ENCODE results near the gene SURF2. TPM values are rescaled to one million over a fixed set of nuclear protein-coding genes. Genes with fewer than 3 reads are reported as not detected.

SURF2 gene
- total and polyA plus RNA-seq, 9 of the 15 experiments (the other 6 are each of a cell fraction or from before 2014, with no cell fraction given) = 5.5 to 82.5 (median 21.3) TPM

- no peak overlapping the region for H2AFZ ChIP-seq (ENCODE audit: low read depth, low read length)
- ChIA-PET CTCF (ENCODE audit: low intra/inter-chr PET ratio) (no interaction called here), POLR2A (no interaction called here)
- H3K27ac ChIP-seq (ENCODE audit: extremely low read depth, low read depth, low read length) = no peak overlapping the region
- H3K79me2 ChIP-seq (ENCODE audit: control insufficient read depth, insufficient read depth, low read length) = no peaks in the 10 kb centered on the region
- peaks cover 3 to 8% of the 10 kb centered on the region in 2 experiments; a peak in 3 of 5 replicates for H3K4me1 ChIP-seq (replicated peaks in 1 of 2; ENCODE audit: control insufficient read depth in 2 of 2, insufficient read depth in 2 of 2, low read length in 2 of 2)
- BruUV-seq (replicated peaks) = no TSS peak
- H3K4me3 ChIP-seq = no peak overlapping the region
- no peak overlapping the region for H3K4me2 ChIP-seq (ENCODE audit: insufficient read depth, low read length)
- no peaks in the 10 kb centered on the region for H4K20me1 ChIP-seq (replicated peaks; ENCODE audit: control insufficient read depth, insufficient read depth, low read length)
- peaks cover 0 to 7% of the 10 kb centered on the region in 2 experiments; a peak in 1 of 5 replicates for H3K27me3 ChIP-seq (ENCODE audit: control insufficient read depth in 2 of 2, insufficient read depth in 2 of 2, low read length in 2 of 2)
- no peaks in the 10 kb centered on the region for H3K36me3 ChIP-seq (ENCODE audit: control insufficient read depth, insufficient read depth, low read length)
- intact Hi-C loops (cut with micrococcal nuclease) (no loop called here), in situ Hi-C loops (cut with MboI) (no loop called here)
- H3K9ac ChIP-seq (ENCODE audit: insufficient read depth in 1 of 2, low read depth in 2 of 2, low read length in 2 of 2) = no peak overlapping the region
- WGBS (ENCODE audit: insufficient coverage, low coverage, missing lambda C conversion rate) = 21% methylated on average over 6 of the region's 6 CpGs
- no peak for FAIRE-seq
- no peak for ATAC-seq
- no peaks in the 10 kb centered on the region for H3K9me1 ChIP-seq (ENCODE audit: control insufficient read depth, insufficient read depth, low read length)
- peak in 1 of 4 experiments; percentile 23 for DNase-seq (ENCODE audit: extremely low read depth in 1 of 4, low spot score in 3 of 4)
- peaks cover 4% of the 10 kb centered on the region for H3K9me3 ChIP-seq (replicated peaks; ENCODE audit: control insufficient read depth, insufficient read depth, low read depth, low read length)
- TF ChIP-seq PATZ1 (CRISPR knock-in tag; IDR thresholded peaks at IDR 0.05; ENCODE audit: borderline replicate concordance) (no peak), ZNF79 (CRISPR knock-in tag; IDR thresholded peaks at IDR 0.05; ENCODE audit: low read depth) (no peak), MAFK (IDR thresholded peaks at IDR 0.05; ENCODE audit: low read length) (no peak), CBX8 (IDR thresholded peaks at IDR 0.05; ENCODE audit: borderline replicate concordance, extremely low read depth, low read depth, low read length, poor library complexity, severe bottlenecking) (no peak), SPI1 (IDR thresholded peaks at IDR 0.05; ENCODE audit: borderline replicate concordance, low read depth, low read length) (no peak), SAFB2 (IDR thresholded peaks at IDR 0.05; ENCODE audit: borderline replicate concordance, low read depth, low read length, severe bottlenecking) (no peak), THRB (CRISPR knock-in tag; conservative IDR thresholded peaks at IDR 0.05) (no peak), SREBF2 (CRISPR knock-in tag; IDR thresholded peaks at IDR 0.05) (no peak), ZNF280A (IDR thresholded peaks at IDR 0.05; ENCODE audit: low read depth, partially characterized antibody) (peak; percentile 43), EZH2 (IDR thresholded peaks at IDR 0.05; ENCODE audit: borderline replicate concordance, low read depth, low read length) (no peak), POLR2G (IDR thresholded peaks at IDR 0.05; ENCODE audit: low read depth, low read length) (no peak), L3MBTL2 (IDR thresholded peaks at IDR 0.05) (no peak), ZNF253 (CRISPR knock-in tag; conservative IDR thresholded peaks at IDR 0.05) (no peak), NR2C2 (CRISPR knock-in tag; IDR thresholded peaks at IDR 0.05) (no peak), NR2C2 (tag; IDR thresholded peaks at IDR 0.05) (no peak), ZNF354B (CRISPR knock-in tag; IDR thresholded peaks at IDR 0.05) (no peak)
Observed at GRCh38 chr9:133309608-133310007, 46.7 kb upstream of the SURF2 start.
